HL-60 (cell line): ENCODE measurements around the gene ARTN.

Experiments
- DNase-seq, 2 experiments: peaks; one replicate each; pipeline ENCODE4 v3.0.0-alpha.2; 2010 to 2020; ENCODE audit warnings: low read depth in 1 of 2, low spot score in 1 of 2
- H3K27ac ChIP-seq: fragments of 250-450 bp; sonication (Bioruptor Pico); replicated peaks from 2 replicates; pipeline ENCODE4 v1.5.1; 2020; ENCODE audit warnings: mild to moderate bottlenecking, moderate library complexity
- H3K27me3 ChIP-seq: fragments of 250-450 bp; sonication (Bioruptor Pico); 2 replicates; pipeline ENCODE4 v1.5.1; 2021; ENCODE audit warnings: mild to moderate bottlenecking, moderate library complexity; ENCODE audit not compliant: insufficient read depth, poor library complexity, severe bottlenecking
- H3K4me3 ChIP-seq: replicated peaks from 2 replicates; pipeline ENCODE4 v1.5.1; 2011; ENCODE audit warnings: mild to moderate bottlenecking, control low read depth, low read length; ENCODE audit not compliant: insufficient read depth
- CTCF ChIP-seq: IDR thresholded peaks from one replicate; pipeline ENCODE4 v1.5.1; 2011; ENCODE audit warnings: low read length, control low read depth, inconsistent platforms; ENCODE audit not compliant: insufficient read depth
- GABPA ChIP-seq: IDR thresholded peaks from 2 replicates; pipeline ENCODE4 v1.6.1; 2012; ENCODE audit warnings: low read depth
- POLR2AphosphoS5 ChIP-seq: IDR thresholded peaks from 2 replicates; pipeline ENCODE4 v1.6.1; 2012; ENCODE audit warnings: low read depth
- REST ChIP-seq: IDR thresholded peaks from 2 replicates; pipeline ENCODE4 v1.6.1; 2012; ENCODE audit warnings: low read depth; ENCODE audit not compliant: insufficient replicate concordance
- SPI1 ChIP-seq: IDR thresholded peaks from 2 replicates; pipeline ENCODE4 v1.6.1; 2012; ENCODE audit warnings: low read depth, mild to moderate bottlenecking, borderline replicate concordance
- long read RNA-seq: library from polyadenylated mRNA; unstranded; transcript quantifications from one replicate; pipeline ENCODE4 v2.0.0, GENCODE V29; 2020

Gene ARTN
- long read RNA-seq: 0 reads

GRCh38 chr1:43933386-43934100 lies at the start of gene ARTN:
Gene ARTN (plus strand): TSS chr1:43933801. CDS start chr1:43935657, 1,856 bp downstream.
- H3K4me3 ChIP-seq: no peak within 1 kb of the TSS
- no peak for DNase-seq
- H3K27me3 ChIP-seq: no peaks in the 10 kb centered on the region
- TF ChIP-seq GABPA (no peak), SPI1 (no peak), CTCF (no peak), POLR2AphosphoS5 (no peak), REST (no peak)
- no peak within 1 kb of the TSS for H3K27ac ChIP-seq

- no peak overlapping the region for H3K4me3 ChIP-seq
- no peaks in the 10 kb centered on the region for H3K27me3 ChIP-seq
- DNase-seq: no peak
- TF ChIP-seq POLR2AphosphoS5 (no peak), GABPA (no peak), REST (no peak), SPI1 (no peak), CTCF (no peak)
- H3K27ac ChIP-seq: no peak overlapping the region
Observed at GRCh38 chr1:43885279-43885801, 48.3 kb upstream of the ARTN start.

- no peak overlapping the region for H3K4me3 ChIP-seq
- TF ChIP-seq POLR2AphosphoS5 (no peak), CTCF (no peak), SPI1 (no peak), REST (no peak), GABPA (no peak)
- no peak overlapping the region for H3K27ac ChIP-seq
- H3K27me3 ChIP-seq: no peaks in the 10 kb centered on the region
- no peak for DNase-seq
Observed at GRCh38 chr1:43887748-43888147, 45.9 kb upstream of the ARTN start.
